Activated T-cell treated with anti-CD3 and anti-CD28 coated beads for 24 hours (primary cell): ENCODE results near the gene LCN2.
A peak's percentile ranks its signal among the peaks of the same experiment; 100 is the strongest.
"Not testable (repeated sequence)": the region's sequence is repeated elsewhere in the genome, so short reads cannot be mapped to it uniquely, and the experiment has no call there.

Experiments
- DNase-seq: peaks from one replicate; pipeline ENCODE4 v3.0.0-alpha.2; 2020; ENCODE audit warnings: low read depth

LCN2 gene

DNA sequence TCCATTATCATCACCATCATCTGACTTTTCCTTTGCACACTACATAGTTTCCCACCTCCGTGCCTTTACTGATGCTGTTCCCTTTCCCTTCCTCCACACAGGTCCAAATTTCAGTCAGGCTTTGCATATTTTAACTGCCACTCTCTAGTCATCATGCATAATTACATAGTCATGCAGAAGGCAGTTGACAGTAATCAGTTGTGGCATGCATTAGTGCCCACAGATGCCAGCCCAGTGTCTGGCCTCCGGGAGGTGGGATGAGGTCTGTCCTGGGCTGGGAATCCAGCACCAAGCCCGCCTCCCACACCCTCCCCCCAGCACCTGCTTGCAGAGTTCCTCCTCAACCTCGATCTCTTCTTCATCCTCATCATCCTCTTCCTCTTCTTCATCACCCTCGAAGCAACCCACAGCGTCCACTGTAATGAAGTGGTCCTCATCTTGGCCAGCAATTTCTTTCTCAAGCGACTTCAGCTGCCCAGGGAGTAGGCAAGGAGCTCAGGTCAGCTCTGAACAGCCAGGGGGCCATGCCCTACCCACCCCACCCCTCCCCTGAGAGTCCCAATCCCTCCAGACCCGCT lies 19.6 kb downstream of the LCN2 start:
- no peak for DNase-seq

- no peak for DNase-seq
Observed at GRCh38 chr9:128169492-128169891, 20.2 kb downstream of the LCN2 start.

GRCh38 chr9:128169925-128170324 lies 20.7 kb downstream of the LCN2 start:
- DNase-seq = no peak

DNA sequence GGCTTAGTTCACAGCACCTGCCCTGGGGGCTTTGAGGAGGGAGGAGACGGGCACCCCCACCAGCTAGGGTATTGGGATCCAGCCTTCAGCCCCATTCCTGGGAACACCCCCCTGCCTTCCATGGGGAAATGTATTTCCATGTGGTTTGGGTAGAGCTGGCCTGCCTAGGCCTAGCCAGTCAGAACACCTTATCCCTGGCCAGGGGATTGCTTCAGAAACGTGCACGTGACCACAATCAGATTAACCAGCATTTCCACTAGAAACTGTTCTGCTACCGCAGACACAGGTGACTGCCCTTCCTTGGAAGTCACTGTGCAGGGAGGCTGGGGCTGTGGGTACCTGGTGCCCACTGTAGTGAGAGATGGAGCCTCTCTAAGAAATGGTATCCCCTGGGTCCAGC lies 24.8 kb downstream of the LCN2 start:
- no peak for DNase-seq

- no peak for DNase-seq
Observed at GRCh38 chr9:128175102-128175563, 25.9 kb downstream of the LCN2 start.

GRCh38 chr9:128175726-128176125 lies 26.5 kb downstream of the LCN2 start:
- DNase-seq = no peak

DNA sequence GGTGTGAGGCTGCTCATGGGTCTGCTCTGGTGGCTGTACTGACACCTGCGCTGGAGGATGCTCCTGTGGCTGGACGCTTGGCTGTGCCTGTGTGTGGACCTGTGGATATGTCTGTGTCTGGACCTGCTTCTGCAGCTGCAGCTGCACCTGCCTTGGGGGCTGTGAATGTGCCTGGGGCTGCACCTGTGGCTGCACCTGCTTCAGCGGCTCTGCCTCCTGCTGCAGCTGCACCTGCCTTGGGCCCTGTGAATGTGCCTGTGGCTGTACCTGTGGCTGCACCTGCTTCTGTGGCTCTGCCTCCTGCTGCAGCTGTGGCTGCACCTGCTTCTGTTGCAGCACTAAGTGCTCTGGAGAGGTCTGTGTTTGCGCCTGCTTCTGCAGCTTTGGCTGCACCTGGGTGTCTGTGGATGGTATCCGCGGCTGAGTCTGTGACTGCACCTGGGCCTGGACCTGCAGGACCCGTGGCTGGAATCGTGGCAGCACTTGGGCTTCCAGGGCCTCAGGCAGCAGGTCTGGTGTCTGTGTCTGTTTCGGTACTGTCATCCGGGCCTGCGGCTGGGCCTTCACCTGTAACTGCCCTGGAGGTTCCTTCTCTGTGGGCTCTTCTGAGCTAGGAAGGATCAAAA lies 29.7 kb downstream of the LCN2 start:
- DNase-seq = no peak

GRCh38 chr9:128180001-128180400 lies 30.7 kb downstream of the LCN2 start:
- no peak for DNase-seq

GRCh38 chr9:128180447-128180846 lies 31.2 kb downstream of the LCN2 start:
- DNase-seq = no peak

- DNase-seq = not testable (repeated sequence)
Observed at GRCh38 chr9:128181480-128181879, 32.2 kb downstream of the LCN2 start.

DNA sequence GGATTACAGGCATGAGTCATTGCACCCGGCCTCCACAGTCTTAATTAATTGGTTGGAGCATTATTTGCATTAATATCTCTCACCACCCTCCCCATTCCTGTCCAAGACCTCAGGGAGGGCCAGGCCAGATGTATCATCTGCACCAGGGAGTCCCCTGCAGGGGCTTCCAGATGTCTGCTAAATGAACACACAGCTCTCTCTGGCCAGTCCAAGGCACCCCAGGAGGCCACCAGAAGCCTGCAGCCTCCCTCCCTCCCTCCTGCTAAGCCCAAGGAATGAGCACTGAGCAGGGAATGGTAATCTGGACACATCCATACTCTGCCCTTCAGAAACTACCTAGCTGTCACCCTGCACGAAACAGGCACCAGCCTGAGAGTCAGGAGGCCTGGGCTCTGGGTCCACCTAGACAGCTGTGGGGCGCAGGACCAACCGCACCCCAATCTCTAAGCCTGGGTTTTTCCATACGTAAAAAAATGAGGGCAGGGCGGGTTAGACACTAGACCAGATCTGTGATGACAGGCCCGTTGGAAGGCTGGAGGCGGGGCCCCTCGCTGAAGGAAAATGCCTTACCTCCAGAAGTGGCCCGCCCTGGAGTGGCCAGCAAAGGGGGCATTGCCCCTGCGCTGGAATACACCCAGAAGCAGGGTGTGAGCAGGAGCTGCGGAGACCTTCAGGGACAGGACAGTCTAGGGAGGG lies 33.8 kb downstream of the LCN2 start:
- no peak for DNase-seq

DNA sequence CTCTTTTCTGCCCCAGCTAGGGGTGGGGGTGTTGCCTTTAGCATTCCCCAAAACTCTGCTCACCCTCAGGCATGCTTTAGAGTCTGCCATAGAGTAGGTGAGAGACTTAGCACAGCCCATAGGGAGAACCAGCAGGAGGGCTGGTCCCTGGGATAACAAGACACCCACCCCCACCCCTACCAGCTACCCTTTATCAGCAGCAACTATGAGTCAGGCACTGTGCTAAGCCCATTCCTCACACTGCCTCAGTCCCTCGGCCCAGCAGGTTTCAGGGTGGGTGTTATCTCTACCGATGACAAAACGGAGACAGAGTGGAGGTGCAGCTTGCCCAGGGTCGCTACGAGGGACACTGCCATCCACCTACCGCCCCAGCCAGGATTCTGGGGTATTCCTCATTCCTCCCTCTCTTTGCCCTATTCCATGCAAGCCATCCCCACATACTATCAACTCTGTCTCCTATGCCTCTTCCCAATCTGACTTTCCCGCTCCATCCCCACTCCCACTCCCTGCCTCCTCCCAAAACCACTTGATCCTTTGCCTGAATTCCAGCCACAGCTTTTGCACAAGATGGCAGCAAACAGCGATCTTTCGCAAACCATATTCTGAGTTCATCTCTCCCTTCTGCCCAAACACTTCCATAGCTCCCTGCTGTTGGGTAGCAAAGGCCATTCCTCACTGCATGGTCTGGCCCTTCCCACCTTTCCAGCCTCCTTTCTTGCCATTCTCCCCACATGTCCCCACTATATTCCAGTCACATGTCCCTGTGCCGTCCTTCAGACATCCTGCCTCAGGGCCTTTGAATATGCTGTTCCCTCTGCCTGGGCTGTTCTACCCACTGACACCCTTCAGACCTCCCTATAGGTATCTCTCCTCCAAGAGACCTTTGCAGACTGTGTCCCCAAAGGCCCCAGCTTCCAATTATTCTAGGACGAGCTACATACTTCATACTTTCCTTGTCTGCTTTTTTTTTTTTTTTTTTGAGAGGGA lies 37.0 kb downstream of the LCN2 start:
- DNase-seq = no peak

- no peak for DNase-seq
Observed at GRCh38 chr9:128187361-128187760, 38.1 kb downstream of the LCN2 start.

- no peak for DNase-seq
Observed at GRCh38 chr9:128188209-128188608, 39.0 kb downstream of the LCN2 start.

- no peak for DNase-seq
Observed at GRCh38 chr9:128190013-128190412, 40.8 kb downstream of the LCN2 start.

DNA sequence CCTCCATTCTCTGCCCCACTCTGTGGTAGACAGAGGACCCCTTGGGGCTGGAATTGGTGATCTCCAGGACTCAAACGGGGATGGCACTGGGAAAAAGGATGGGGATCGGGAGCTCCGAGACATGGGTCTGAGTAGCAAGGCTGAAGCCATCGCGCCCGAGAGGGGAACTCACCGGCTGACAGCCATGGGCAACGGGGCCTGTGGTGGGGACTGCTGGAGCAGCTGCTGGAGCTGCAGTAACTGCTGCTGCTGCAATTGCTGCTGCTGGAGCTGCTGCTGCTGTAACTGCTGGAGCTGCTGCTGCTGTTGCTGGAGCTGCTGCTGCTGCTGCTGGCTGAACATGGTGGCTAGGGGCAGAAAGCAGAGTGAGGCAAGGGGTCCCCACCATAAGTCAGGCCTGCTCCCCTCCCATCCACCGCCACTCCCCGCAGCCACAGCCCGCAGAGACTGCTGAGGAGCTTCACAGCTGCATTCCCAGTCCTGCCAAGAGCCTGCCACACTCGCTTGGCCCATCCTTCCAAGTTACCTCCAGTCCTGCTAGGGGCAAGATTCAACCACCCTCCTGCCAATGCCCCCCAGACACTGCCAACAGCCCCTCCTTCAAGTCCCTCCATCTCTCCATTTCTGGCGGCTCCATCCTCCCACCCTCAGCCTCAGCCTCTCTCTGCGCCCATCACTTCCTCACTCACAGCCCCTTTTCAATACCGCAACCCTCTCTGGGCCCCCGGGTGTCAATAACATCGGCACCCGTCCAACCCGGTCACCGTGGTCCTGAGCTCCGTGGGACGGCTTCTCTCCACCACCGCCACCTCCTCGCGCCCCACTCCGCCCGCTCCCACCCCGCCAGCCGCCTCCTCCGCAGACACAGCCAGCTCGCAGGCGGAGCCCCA lies 41.5 kb downstream of the LCN2 start:
- DNase-seq = no peak

DNA sequence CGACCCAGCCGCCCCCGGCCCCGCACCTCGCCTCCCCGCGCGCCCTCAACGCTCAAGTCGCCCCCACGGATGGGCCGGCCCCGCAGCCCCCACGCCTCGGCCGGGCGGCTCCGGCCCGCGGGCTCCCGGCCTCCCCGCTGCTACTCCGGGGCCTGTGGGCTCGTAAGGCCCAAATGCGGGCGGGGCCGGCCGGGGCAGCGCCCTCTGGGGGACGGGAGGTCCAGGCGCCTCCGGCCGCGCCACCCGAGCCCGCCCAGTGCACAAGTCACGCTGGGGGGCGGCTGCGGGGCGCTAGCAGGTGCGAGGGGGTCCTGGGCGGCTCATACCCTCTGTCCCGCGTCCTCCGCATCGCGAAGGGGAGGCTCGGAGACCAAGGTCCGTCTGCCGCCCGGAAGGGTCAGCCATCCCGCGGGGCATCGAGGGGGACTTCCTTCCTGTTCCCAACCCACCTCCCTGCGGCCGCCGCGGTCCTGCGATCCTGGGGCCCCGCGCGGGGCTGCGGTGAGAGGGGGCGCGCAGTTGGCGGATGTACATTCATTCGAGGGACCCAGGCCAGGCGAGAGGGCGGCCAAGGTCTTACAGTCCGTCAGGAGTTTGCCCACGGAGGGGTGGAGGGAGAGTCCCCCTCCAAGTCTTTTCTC lies 42.3 kb downstream of the LCN2 start, which contains the start of gene CIZ1:
CIZ1 (minus strand) TSS at position 167 of the 641 bp plus-strand sequence. CDS start 715 bp downstream, outside the sequence.
- DNase-seq = peak; percentile 63

- peak; percentile 48 for DNase-seq
Observed at GRCh38 chr9:128192601-128193371, 43.5 kb downstream of the LCN2 start.

DNA sequence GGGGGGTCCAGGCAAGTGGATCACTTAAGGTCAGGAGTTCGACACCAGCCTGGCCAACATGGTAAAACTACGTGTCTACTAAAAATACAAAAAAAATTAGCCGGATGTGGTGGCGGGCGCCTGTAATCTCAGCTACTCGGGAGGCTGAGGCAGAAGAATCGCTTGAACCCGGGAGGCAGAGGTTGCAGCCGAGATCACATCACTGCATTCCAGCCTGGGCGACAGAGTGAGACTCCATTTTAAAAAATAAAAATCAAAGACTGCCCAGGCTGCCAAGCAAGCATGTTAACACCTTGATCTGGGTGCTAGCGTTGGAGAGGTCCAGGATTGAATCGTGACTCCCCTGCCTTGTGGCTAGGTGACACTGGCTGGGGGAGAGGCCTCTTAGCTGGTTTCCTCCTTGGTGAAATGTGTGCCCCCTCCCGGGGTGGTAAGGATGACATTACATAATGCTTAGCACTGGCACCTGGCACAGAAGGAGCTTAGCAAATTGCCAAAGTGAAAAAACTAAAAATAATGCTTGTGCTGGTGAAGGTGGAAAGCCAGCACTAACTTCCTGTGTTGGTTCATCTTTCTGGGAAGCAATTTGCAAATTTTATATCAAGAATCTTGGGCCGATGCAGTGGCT lies 44.3 kb downstream of the LCN2 start:
- no peak for DNase-seq
